ENCODE results near the gene MAPK8IP2. TPM values are rescaled to one million over a fixed set of nuclear protein-coding genes. Genes with fewer than 3 reads are reported as not detected.
A peak's percentile ranks its signal among the peaks of the same experiment; 100 is the strongest.
"Not testable (repeated sequence)": the region's sequence is repeated elsewhere in the genome, so short reads cannot be mapped to it uniquely, and the experiment has no call there.

The MAPK8IP2 gene
- total RNA-seq, 1 donor from 2014 or later = 0.62 TPM

DNA sequence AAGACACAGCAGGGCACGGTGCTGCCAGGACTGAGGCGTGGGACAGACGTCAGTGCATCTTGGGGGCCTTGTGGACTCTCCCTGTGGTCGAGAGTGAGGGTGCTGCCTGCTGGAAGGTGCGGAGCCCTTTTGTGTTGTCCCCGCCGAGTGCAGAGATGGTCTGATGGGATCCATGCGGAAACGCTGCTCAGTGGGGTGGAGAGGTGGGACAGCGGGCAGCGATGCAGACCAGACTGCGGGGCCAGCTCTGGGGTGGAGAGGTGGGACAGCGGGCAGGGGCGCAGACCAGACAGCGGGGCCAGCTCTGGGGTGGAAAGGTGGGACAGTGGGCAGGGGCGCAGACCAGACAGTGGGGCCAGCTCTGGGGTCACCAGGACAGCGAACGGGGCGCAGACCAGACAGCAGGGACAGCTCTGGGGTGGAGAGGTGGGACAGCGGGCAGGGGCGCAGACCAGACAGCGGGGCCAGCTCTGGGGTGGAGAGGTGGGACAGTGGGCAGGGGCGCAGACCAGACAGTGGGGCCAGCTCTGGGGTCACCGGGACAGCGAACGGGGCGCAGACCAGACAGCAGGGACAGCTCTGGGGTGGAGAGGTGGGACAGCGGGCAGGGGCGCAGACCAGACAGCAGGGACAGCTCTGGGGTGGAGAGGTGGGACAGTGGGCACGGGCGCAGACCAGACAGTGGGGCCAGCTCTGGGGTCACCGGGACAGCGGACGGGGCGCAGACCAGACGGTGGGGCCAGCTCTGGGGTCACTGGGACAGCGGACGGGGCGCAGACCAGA lies 7.7 kb downstream of the MAPK8IP2 start:
- ATAC-seq (ENCODE audit: poor library complexity); DNase-seq; intact Hi-C loops (cut with DNase I): not testable (repeated sequence)

DNA sequence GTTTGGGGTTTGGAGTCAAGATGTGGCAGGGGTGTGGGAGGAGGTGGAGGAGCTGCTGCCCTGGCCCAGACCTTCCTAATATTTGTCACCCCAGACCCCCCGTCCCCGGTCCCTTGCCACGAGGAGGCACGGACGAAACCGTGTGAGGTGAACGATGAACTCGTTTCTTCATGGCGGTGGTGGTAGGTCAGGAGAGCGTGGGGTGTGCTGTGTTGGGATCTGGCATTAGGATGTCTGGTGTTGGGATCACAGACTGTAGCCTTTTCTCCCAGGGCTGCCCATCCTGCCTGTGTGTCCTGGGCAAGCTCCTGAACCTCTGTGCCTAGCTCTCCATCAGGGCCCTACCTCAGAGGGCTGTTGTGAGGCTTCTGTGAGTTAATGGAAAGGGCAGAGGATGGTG lies 8.4 kb downstream of the MAPK8IP2 start:
- intact Hi-C loops (cut with DNase I) = no loop called here
- ATAC-seq (ENCODE audit: poor library complexity) = no peak
- no peak for DNase-seq

DNA sequence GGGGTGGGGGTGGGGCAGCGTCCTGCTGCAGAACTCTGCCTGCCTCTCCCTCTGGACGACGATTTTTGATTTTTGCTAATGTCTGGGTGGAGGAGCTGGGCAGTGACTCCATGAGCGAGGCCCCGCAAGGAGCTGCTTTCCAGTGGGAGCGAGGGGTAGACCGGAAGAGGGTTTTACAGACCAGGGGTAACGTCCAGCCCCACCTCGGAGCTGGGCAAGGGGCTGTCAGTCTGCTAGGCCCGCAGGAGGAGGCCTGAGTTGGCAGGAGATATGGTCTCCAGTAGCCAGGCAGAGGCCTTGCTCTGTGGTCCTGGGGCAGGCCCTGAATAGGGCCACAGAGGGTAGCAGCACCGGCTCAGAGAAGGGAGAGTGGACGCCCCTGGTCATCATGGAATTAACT lies 9.0 kb downstream of the MAPK8IP2 start:
- intact Hi-C loops (cut with DNase I) = no loop called here
- DNase-seq (no peak), ATAC-seq (ENCODE audit: poor library complexity) (no peak)

DNA sequence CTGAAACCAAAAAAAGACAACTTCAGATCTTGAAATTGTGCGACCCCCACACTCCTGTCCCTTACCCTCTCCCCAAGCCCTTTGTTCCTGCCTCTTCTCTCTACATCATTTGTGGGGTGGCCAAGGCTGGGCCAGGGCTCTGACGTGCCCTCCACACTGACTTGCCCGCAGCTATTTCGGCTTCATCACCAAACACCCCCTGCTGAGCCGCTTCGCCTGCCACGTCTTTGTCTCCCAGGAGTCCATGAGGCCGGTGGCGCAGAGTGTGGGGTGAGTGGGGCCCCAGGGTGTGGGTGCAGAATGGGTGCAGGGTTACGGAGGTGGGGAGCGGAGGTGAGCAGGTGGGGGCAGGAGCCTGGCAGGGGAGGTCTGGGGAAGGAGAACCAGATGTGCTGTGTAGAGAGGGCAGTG lies 9.5 kb downstream of the MAPK8IP2 start:
- ATAC-seq (ENCODE audit: poor library complexity) (no peak), DNase-seq (no peak)
- intact Hi-C loops (cut with DNase I) = no loop called here

DNA sequence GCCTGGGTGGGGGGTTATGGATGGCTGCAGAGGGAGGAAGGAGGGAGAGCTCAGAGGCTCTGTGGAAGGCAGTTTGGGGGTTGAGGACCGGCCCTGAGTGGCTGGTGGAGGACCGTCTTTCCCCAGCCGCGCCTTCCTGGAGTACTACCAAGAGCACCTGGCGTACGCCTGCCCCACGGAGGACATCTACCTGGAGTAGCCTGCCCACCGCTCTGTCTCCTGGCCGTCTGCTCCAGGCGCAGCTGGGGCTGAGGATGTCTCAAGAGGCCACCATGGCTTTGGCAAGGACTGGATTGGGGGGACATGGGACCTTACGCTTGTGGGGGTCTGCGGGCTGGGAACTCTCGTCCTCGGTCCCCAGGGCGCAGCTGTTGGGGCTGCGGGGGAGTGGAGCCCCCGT lies 10.0 kb downstream of the MAPK8IP2 start:
- DNase-seq = no peak
- intact Hi-C loops (cut with DNase I) = no loop called here
- no peak for ATAC-seq (ENCODE audit: poor library complexity)

DNA sequence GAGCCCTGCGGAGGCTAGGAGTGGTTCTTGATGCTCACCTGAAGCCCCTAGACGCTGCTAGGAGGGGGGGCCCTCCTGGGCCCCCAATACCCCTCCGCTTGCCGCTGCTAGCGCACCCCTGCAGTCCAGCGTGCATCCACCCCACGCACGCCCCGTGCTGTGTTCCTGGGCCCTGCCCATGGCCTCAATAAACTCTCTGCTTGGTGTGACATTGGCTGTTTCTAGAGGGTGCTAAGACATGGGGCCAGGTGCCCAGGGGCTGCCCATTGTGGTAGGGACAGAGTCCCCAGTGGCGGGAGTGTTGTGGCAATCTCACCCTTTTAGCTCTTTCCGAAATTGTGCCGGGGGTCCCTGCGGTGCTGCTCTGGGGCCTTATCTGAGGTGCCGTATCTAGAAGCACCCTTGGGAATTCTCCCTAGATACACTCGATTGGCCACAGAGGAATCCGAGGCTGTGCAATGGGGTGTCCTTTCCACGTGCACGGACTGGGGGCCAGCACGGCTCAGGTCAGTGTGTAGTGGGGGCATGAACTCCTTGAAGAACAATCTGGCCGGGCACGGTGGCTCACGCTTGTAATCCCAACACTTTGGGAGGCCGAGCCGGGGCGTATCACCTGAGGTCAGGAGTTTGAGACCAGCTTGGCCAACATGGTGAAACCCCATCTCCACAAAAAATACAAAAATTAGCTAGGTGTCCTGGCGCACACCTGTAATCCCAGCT lies 10.9 kb downstream of the MAPK8IP2 start:
- DNase-seq (no peak), ATAC-seq (ENCODE audit: poor library complexity) (no peak)
- intact Hi-C loops (cut with DNase I) = no loop called here

DNA sequence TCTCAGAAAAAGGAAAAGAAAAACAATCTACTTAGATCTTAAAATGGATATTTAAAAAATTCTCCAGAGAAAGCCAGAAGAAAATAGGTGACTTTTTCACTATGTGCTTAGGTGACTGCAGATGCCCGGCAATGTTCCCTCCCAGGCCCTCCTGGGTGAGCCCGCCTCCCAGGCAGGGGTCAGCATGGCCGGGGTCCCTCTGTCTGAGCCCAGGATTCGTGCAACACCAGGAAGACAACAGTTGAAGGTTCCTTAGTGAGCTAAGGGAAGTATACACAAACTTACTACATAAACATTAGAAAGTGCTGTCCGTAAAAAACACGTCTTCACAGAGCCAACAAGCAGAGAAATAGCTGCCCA lies 11.6 kb downstream of the MAPK8IP2 start:
- ATAC-seq (ENCODE audit: poor library complexity) (no peak), DNase-seq (no peak)
- intact Hi-C loops (cut with DNase I) = no loop called here

DNA sequence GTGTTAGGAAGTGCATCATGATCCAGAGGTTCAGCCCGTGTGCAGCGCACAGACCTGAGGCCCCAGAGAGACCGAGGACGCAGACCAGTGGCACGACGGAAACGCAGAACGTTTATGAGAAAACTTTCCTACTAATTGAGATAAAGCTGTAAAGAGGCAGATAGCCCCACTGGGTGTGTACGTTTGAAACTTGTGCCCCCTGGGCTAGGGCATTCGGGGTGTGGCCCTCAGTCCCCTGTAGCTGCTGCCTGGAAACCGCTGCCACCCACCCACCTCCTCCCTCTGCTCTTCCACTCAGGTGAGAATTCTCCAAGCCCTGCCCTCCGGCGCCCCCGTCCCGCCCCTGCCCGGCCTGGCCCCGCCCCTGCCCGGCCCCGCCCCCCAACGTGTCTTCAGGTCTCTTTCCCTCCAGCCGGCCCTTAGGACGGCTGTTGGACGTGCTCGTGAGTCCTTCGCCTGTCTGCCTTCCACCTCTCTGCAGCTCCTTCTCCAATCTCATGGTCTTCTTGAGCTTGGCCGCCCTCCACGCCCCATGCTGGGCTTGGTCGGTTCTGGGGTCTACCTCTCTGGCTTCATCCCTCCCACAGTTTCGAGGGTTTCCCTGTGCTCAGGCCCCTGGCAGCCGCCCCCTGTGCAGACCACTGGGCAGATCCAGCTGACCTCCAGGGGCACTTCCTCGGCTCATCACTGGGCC lies 12.1 kb downstream of the MAPK8IP2 start:
- DNase-seq (no peak), ATAC-seq (ENCODE audit: poor library complexity) (no peak)
- intact Hi-C loops (cut with DNase I) = no loop called here

DNA sequence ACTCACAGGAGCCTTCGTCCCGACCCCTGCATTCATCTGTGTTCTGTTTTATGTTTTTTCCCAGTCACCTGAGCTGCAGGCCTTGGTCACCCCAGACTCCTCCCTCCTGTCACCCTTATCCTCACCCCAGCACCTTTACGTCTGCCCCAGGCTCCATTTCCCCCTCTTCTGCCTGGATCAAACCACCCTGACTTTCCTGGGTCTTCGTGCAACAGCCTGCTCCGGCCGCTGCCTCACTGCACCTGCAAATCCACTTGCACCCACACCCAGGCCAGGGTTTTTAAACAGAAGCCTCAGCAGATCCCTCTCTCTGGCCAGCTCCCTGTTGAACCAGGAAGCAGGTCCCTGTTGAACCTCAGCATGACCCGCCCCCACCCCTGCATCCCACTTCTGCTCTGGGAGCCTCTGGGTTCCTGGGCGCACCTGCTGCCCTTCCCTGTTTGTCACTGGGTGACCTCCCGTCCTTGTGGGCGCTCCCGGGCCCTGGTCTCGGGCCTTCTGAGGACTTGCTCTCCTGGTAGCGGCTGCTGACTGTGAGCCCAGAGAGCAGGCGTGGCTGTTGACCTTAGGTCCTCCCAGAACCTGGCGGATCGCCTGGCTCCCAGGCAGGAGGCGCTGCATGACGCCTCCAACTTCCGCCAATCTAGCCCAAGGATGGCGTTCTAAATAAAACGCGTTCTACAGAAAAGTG lies 12.8 kb downstream of the MAPK8IP2 start:
- intact Hi-C loops (cut with DNase I) = no loop called here
- ATAC-seq (ENCODE audit: poor library complexity) (peak; percentile 91), DNase-seq (peak; percentile 78)

DNA sequence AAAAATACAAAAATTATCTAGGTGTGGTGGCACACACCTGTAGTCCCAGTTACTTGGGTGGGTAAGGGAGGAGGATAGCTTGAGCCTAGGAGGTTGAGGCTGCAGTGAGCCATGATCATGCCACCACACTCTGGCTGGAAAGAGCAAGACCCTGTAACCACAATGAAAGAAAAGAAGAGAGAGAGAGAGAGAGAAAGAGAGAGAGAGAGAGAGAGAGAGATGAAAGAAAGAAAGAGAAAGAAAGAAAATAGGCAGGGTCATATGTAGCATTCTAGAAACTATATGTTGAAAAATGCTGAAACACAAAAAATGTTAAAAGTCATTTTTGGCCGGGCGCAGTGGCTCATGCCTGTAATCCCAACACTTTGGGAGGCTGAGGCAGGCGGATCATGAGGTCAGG lies 13.7 kb downstream of the MAPK8IP2 start:
- not testable (repeated sequence) for DNase-seq; ATAC-seq (ENCODE audit: poor library complexity)
- intact Hi-C loops (cut with DNase I) = loop anchor here (2.0 kb wide), 1 partner anchor 61 kb away; no protein-coding TSS in a partner anchor

DNA sequence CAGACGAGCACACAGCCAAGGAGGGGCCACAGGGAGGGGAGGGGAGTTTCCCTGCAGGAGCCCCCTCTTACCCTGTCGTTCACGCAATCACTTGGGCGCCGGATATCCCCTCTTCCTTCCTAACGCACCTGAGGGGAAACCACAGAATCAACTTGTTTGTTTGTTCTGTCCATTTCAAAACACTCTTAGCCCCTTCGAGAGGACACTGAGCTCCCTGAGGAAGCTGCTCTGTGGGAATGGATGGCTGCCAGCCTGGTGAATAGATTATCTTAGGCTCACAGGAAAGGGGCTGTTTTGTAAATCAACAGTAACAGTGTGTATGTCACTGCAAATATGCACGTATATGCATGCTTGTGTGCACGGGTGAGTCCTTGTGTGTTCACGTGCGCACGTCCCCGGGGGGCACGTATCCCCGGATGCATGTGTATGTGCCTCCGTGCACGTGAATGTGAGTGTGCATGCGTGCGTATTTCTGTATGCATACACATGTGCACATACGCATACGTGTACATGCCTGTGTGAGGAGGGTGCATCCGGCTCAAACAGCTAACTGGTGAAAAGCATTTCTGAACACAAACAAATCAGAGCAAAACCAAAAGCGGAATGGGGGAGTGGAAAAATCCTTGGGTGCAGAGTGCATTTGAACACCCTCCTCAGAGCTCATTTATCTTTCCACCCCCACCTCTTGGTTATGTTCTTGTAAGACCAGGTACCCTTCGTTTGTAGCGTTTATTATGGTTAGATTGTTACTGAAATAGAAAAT lies 20.2 kb downstream of the MAPK8IP2 start:
- ATAC-seq (ENCODE audit: poor library complexity) (peak; percentile 82), DNase-seq (peak; percentile 88)
- intact Hi-C loops (cut with DNase I) = loop anchor here (5.0 kb wide), 2 partner anchors 43 to 52 kb away; partner anchors contain the start of genes CPT1B and SHANK3

DNA sequence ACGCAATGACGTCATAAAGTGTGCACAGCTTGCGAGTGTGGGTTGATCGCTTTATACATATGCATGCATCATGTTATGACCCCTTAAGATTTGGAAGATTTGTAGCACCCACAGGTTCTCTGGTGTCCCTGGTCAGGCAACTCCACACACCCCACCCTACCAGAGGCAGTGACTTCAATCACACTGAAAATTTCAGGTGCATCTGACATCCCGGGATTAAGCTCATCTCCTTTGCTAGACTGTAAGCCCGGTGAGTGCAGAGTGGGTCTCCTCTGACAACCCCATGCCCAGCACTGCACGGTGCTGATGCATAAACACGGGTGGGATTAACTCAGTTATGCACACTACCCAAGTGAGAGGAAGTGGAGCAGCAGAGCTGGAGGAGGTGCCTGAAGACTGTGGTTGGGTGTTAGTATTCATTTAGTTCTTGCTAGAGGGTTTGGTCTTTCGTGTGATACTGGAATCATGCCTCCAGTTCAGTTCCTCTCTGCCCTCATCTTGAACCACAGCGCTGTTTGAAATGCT lies 20.8 kb downstream of the MAPK8IP2 start:
- intact Hi-C loops (cut with DNase I) = loop anchor here (5.0 kb wide), 2 partner anchors 44 to 51 kb away; partner anchors contain the start of genes CPT1B and SHANK3
- ATAC-seq (ENCODE audit: poor library complexity) (peak; percentile 18), DNase-seq (no peak)

DNA sequence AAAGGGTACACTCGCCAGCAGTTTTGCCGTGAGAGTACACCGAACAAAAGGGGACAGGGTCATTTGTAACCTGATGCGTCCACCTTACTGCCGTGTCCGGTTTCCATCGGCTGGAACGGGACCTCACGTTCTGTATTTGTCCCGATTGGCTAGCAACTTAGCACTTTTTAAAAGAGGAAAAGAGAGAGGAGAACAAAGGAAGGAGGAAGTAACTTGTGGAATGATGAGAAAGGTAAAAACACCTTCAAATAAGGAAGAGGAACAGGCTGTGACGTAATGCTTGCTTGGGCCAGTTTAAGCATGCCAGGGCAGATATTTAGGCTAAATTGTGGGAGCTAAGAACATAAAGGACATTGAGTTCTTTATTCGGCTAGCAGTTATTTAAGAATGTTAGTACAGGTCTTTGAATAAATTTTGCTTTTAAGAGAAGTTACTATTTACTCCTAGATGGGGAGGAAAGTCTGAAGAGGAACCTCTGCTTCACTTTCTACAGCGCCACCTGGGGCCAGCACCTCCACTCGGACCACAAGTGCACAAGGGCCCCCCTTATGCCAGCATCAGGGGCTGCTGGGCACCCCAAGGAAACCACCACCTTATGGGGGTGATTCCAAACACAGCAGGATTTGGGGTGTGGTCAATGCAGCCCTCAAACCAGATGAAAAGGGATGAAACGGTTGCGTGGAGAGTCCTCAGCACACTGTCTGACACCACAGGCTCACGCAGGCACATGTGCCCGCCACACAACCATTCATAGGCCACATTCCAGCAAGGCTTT lies 21.5 kb downstream of the MAPK8IP2 start:
- intact Hi-C loops (cut with DNase I) = loop anchor here (5.0 kb wide), 2 partner anchors 45 to 50 kb away; partner anchors contain the start of genes CPT1B and SHANK3
- DNase-seq = no peak
- ATAC-seq (ENCODE audit: poor library complexity) = no peak

DNA sequence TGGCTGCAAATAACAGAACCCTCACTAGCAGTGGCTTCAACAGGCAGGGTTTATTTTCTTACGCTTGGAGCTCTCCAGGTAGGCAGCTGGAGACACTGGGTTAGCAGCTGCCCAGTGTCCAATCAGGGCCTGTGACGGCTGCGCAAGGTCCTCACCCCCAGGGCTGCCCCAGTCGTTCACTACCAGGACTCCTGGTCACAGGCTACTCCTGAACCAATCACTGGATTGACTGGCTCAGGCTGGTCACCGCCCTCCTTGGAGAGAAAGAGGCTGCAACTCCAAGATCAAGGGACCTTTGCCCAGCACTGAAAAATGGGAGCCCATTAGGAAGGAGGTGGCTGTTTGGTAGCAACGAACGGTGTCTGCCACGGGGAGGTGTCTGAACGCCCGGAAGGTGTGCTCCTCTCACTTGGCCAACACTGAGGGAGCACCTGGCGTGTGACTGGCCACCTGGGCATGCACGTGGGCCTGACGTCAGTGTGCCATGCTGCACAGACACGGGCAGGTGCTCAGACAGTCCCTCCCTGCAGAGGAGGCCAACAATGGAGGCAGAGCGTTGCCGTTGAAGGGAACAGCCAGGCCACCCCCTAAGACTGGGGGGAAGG lies 22.2 kb downstream of the MAPK8IP2 start:
- ATAC-seq (ENCODE audit: poor library complexity) = no peak
- intact Hi-C loops (cut with DNase I) = loop anchor here (5.0 kb wide), 2 partner anchors 46 to 49 kb away; partner anchors contain the start of genes CPT1B and SHANK3
- DNase-seq = no peak

DNA sequence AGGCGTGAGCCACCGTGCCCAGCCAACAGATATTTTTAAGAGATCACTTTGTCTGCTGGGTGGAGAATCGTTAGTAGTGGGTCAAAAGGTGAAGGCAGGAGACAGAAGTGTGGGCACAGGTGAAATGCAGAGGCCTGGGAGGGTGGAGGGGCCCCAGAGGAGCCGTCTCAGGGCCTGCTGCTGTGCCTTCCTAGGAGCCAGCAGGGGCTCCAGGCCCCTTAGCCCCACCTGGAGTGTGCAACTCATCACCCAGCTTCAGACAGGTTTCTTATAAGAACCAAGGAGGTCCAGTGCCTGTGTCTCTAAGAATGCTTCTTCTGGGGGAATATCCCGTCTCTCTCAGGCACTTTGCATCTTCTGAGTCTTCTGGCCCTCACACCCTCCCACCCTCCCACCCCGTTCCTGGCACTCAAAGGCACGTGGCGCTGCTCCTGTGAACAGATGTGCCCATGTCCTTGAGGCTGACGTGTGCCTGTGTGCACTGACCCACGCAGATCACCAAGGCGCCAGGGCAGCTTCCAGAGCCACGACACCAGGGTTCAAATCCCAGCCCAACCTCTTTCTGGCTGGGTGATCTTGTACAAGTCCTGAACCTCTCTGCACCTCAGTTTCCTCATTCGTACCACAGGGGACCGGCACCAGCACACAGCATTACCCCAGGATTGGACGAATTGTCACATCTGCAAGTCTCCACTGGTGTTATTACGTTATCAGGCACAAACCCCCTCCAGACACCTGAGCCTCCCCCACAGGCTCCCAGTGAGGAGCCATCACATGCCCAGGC lies 23.9 kb downstream of the MAPK8IP2 start:
- intact Hi-C loops (cut with DNase I) = loop anchor here (5.0 kb wide), 2 partner anchors 47 to 48 kb away; partner anchors contain the start of genes CPT1B and SHANK3
- ATAC-seq (ENCODE audit: poor library complexity) = no peak
- no peak for DNase-seq

DNA sequence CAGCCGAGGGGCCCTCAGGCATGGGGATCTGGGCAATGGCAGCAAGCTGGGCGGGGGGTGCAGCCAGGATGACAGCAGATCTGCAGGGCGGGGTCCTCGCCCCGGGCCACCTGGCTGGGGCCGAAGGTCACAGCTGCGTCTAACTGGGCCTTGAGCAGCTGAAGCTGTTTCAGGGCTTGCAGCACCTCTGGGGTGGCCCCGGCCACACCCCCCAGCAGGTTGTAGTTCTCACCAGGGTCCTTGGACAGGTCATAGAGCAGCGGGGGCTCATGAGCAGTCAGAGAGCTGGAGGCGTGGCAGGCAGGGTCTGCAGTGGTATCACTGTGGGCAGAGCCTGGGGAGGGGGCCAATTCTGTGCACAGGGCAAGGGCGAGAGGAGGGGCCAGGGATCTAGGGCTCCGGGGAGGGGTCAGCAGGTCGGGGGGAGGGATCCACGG lies 24.6 kb downstream of the MAPK8IP2 start:
- intact Hi-C loops (cut with DNase I) = no loop called here
- DNase-seq (no peak), ATAC-seq (ENCODE audit: poor library complexity) (no peak)

Measured in Right ventricle myocardium superior (tissue), 1 donor.